GM21576 (cell line): ENCODE measurements around the gene SMCO1.
A peak's percentile ranks its signal among the peaks of the same experiment; 100 is the strongest.
"Not testable (repeated sequence)": the region's sequence is repeated elsewhere in the genome, so short reads cannot be mapped to it uniquely, and the experiment has no call there.

Experiments used
- ATAC-seq: cut with Tn5 transposase; IDR thresholded peaks from one replicate; pipeline ENCODE4 v1.9.1; 2021; ENCODE audit warnings: mild to moderate bottlenecking, moderate library complexity; ENCODE audit not compliant: unreplicated experiment

SMCO1 gene

GRCh38 chr3:196514913-196515621 is at the start of gene SMCO1:
SMCO1 (minus strand) TSS chr3:196515346; CDS start chr3:196515209, 137 bp downstream.
- no peak for ATAC-seq

- ATAC-seq = no peak
These were observed 48.6 kb upstream of the SMCO1 start for GRCh38 chr3:196563721-196564225.

- ATAC-seq = no peak
These were observed 44.7 kb upstream of the SMCO1 start for GRCh38 chr3:196559826-196560225.

- no peak for ATAC-seq
These were observed 43.3 kb upstream of the SMCO1 start for GRCh38 chr3:196558476-196558875.

GRCh38 chr3:196557236-196557635 is 42.1 kb upstream of the SMCO1 start:
- no peak for ATAC-seq

GRCh38 chr3:196555295-196555694 is 40.1 kb upstream of the SMCO1 start:
- ATAC-seq = no peak

- no peak for ATAC-seq
These were observed 39.1 kb upstream of the SMCO1 start for GRCh38 chr3:196554205-196554604.

- ATAC-seq = no peak
These were observed 38.4 kb upstream of the SMCO1 start for GRCh38 chr3:196553551-196553950.

GRCh38 chr3:196552253-196552652 is 37.1 kb upstream of the SMCO1 start:
- no peak for ATAC-seq

- ATAC-seq = not testable (repeated sequence)
These were observed 35.0 kb upstream of the SMCO1 start for GRCh38 chr3:196550172-196550571.

GRCh38 chr3:196549312-196549711 is 34.2 kb upstream of the SMCO1 start:
- ATAC-seq = not testable (repeated sequence)

GRCh38 chr3:196547067-196547466 is 31.9 kb upstream of the SMCO1 start:
- no peak for ATAC-seq

GRCh38 chr3:196546537-196546936 is 31.4 kb upstream of the SMCO1 start:
- ATAC-seq = no peak

- ATAC-seq = no peak
These were observed 29.4 kb upstream of the SMCO1 start for GRCh38 chr3:196544491-196544992.

- ATAC-seq = no peak
These were observed 26.7 kb upstream of the SMCO1 start for GRCh38 chr3:196541684-196542445.

GRCh38 chr3:196537319-196537984 is 22.3 kb upstream of the SMCO1 start:
- no peak for ATAC-seq

GRCh38 chr3:196533260-196533681 is 18.1 kb upstream of the SMCO1 start:
- ATAC-seq = no peak

- no peak for ATAC-seq
These were observed 16.3 kb upstream of the SMCO1 start for GRCh38 chr3:196531418-196531817.

GRCh38 chr3:196528639-196529233 is 13.6 kb upstream of the SMCO1 start:
- ATAC-seq = peak; percentile 80

GRCh38 chr3:196525141-196525540 is 10.0 kb upstream of the SMCO1 start:
- ATAC-seq = no peak

- ATAC-seq = no peak
These were observed 9.4 kb upstream of the SMCO1 start for GRCh38 chr3:196524527-196524926.
